HCT116 (cell line): ENCODE measurements around the gene SLC6A6. TPM values are rescaled to one million over a fixed set of nuclear protein-coding genes. Genes with fewer than 3 reads are reported as not detected.

ENCODE experiments used
- ATAC-seq: fragments of 200-7000 bp; cut with Tn5 transposase; 2 replicates; pipeline ENCODE4 v1.9.1; 2020; ENCODE audit warnings: mild to moderate bottlenecking, moderate library complexity
- BruUV-seq: library from RNA; stranded (reverse); fragments of 400-500 nt; replicated peaks from 2 replicates; lab custom pipeline; 2021; lab: Mats Ljungman, UMichigan
- CTCF ChIA-PET: fragments of 300-600 bp; sonication (Branson Sonifier 250); formaldehyde crosslinking; loops from one replicate; lab custom pipeline; 2021; ENCODE audit warnings: antibody characterized with exemption; lab: Charles Lee
- POLR2A ChIA-PET: fragments of 300-600, 350-600 bp; sonication (Branson Sonifier 250); formaldehyde crosslinking; loops from one replicate; lab custom pipeline; 2021; ENCODE audit warnings: antibody characterized with exemption; lab: Charles Lee
- RAD21 ChIA-PET, 2 experiments: fragments of 300-600 bp; sonication (Branson Sonifier 250); formaldehyde crosslinking; loops; one replicate each; lab custom pipeline; 2023; ENCODE audit warnings: low total read pairs in 2 of 2; ENCODE audit not compliant: uncharacterized antibody in 2 of 2, unreplicated experiment in 2 of 2, low non-redundant PET in 1 of 2; lab: Charles Lee
- DNase-seq: peaks from one replicate; pipeline ENCODE4 v3.0.0-alpha.2; 2010; ENCODE audit warnings: low read depth, low spot score
- H2AFZ ChIP-seq: fragments of 200-600 bp; shearing (Covaris generic), sonication (generic); 2 replicates; pipeline ENCODE4 v1.6.1; 2017; ENCODE audit warnings: low read depth, mixed run types, mixed read lengths, antibody characterized with exemption, low read length; ENCODE audit not compliant: poor library complexity, severe bottlenecking
- H3K27ac ChIP-seq: 2 replicates; pipeline ENCODE4 v1.5.1; 2012; ENCODE audit warnings: low read depth, low read length
- H3K27me3 ChIP-seq: fragments of 200-600 bp; sonication (generic); 2 replicates; pipeline ENCODE4 v1.6.1; 2016; ENCODE audit warnings: mixed run types, low read length, mixed read lengths; ENCODE audit not compliant: insufficient read depth
- H3K36me3 ChIP-seq, 2 experiments: fragments of 200-500 bp in 1 of 2; fragments of 200-600 bp in 1 of 2; sonication (Bioruptor generic) in 1 of 2; sonication (generic) in 1 of 2; 2 replicates each; pipeline versions ENCODE4 v1.5.1 to v1.6.1; 2014 to 2016; ENCODE audit warnings: low read length in 2 of 2, inconsistent platforms in 1 of 2, mixed read lengths in 1 of 2, mixed run types in 1 of 2; ENCODE audit not compliant: insufficient read depth in 2 of 2, control insufficient read depth in 1 of 2
- H3K4me1 ChIP-seq, 2 experiments: fragments of 200-600 bp in 1 of 2; sonication (generic) in 1 of 2; 2 replicates each; pipeline versions ENCODE4 v1.5.1 to v1.6.1; 2012 to 2017; ENCODE audit warnings: low read length in 2 of 2, inconsistent platforms in 1 of 2, mild to moderate bottlenecking in 1 of 2, mixed read lengths in 1 of 2, mixed run types in 1 of 2, moderate library complexity in 1 of 2; ENCODE audit not compliant: insufficient read depth in 2 of 2, control insufficient read depth in 1 of 2
- H3K4me2 ChIP-seq: fragments of 200-600 bp; sonication (generic); 2 replicates; pipeline ENCODE4 v1.6.1; 2017; ENCODE audit warnings: mixed run types, low read length, mixed read lengths
- H3K4me3 ChIP-seq, 2 experiments: fragments of 200-600 bp in 1 of 2; sonication (generic) in 1 of 2; replicated peaks in 1 of 2; 2 replicates each; pipeline ENCODE4 v1.5.1; 2011 to 2016; ENCODE audit warnings: low read length in 2 of 2, control low read depth in 1 of 2, low read depth in 1 of 2, mild to moderate bottlenecking in 1 of 2, mixed read lengths in 1 of 2, mixed run types in 1 of 2
- H3K79me2 ChIP-seq: fragments of 200-600 bp; sonication (generic); 2 replicates; pipeline ENCODE4 v1.6.1; 2017; ENCODE audit warnings: mild to moderate bottlenecking, mixed run types, low read length, moderate library complexity, mixed read lengths; ENCODE audit not compliant: insufficient read depth
- H3K9ac ChIP-seq: fragments of 200-600 bp; sonication (generic); 2 replicates; pipeline ENCODE4 v1.6.1; 2016; ENCODE audit warnings: low read length, mixed read lengths
- H3K9me2 ChIP-seq: fragments of 200-600 bp; sonication (generic), shearing (Covaris generic); 2 replicates; pipeline ENCODE4 v1.6.1; 2017; ENCODE audit warnings: mixed run types, mild to moderate bottlenecking, moderate library complexity; ENCODE audit not compliant: insufficient read depth
- H3K9me3 ChIP-seq, 2 experiments: fragments of 200-500 bp in 1 of 2; fragments of 200-600 bp in 1 of 2; sonication (Bioruptor generic) in 1 of 2; sonication (generic) in 1 of 2; 2 replicates each; pipeline ENCODE4 v1.6.1; 2014 to 2017; ENCODE audit warnings: low read length in 2 of 2, mixed read lengths in 2 of 2, inconsistent platforms in 1 of 2, low read depth in 1 of 2, mild to moderate bottlenecking in 1 of 2, mixed run types in 1 of 2, moderate library complexity in 1 of 2; ENCODE audit not compliant: control insufficient read depth in 1 of 2, insufficient read depth in 1 of 2
- H4K20me1 ChIP-seq: fragments of 200-600 bp; sonication (generic), shearing (Covaris generic); 2 replicates; pipeline ENCODE4 v1.6.1; 2017; ENCODE audit warnings: mixed run types, mild to moderate bottlenecking, moderate library complexity; ENCODE audit not compliant: insufficient read depth
- ATF3 ChIP-seq: IDR thresholded peaks from 2 replicates; pipeline ENCODE4 v1.6.1; 2012
- CBX3 ChIP-seq: IDR thresholded peaks from 2 replicates; pipeline ENCODE4 v1.6.1; 2012; ENCODE audit warnings: low read depth
- CEBPB ChIP-seq: IDR thresholded peaks from 2 replicates; pipeline ENCODE4 v1.6.1; 2012; ENCODE audit warnings: low read depth
- EGR1 ChIP-seq: IDR thresholded peaks from 2 replicates; pipeline ENCODE4 v1.6.1; 2012; ENCODE audit warnings: low read depth
- EZH2 ChIP-seq: fragments of 200-600 bp; sonication (generic); IDR thresholded peaks from 2 replicates; pipeline ENCODE4 v1.6.1; 2017; ENCODE audit warnings: antibody characterized with exemption, mixed run types
- EZH2phosphoT487 ChIP-seq: fragments of 200-600 bp; IDR thresholded peaks from 2 replicates; pipeline ENCODE4 v1.6.1; 2018; ENCODE audit warnings: antibody characterized with exemption, borderline replicate concordance
- FOSL1 ChIP-seq: IDR thresholded peaks from 2 replicates; pipeline ENCODE4 v1.6.1; 2012; ENCODE audit warnings: low read depth
- JUND ChIP-seq: IDR thresholded peaks from 2 replicates; pipeline ENCODE4 v1.6.1; 2012
- MAX ChIP-seq: IDR thresholded peaks from 2 replicates; pipeline ENCODE4 v1.6.1; 2012
- POLR2A ChIP-seq: IDR thresholded peaks from 2 replicates; pipeline ENCODE4 v1.7.0; 2011; ENCODE audit warnings: borderline replicate concordance; ENCODE audit not compliant: insufficient read depth, insufficient read length; ENCODE audit errors: extremely low read depth
- POLR2AphosphoS5 ChIP-seq: IDR thresholded peaks from 2 replicates; pipeline ENCODE4 v1.6.1; 2011; ENCODE audit warnings: mild to moderate bottlenecking, low read depth, low read length, moderate library complexity
- RAD21 ChIP-seq: IDR thresholded peaks from 2 replicates; pipeline ENCODE4 v1.6.1; 2012; ENCODE audit warnings: low read depth, mild to moderate bottlenecking
- REST ChIP-seq: IDR thresholded peaks from 2 replicates; pipeline ENCODE4 v1.6.1; 2012; ENCODE audit warnings: low read depth
- SP1 ChIP-seq: IDR thresholded peaks from 2 replicates; pipeline ENCODE4 v1.6.1; 2012; ENCODE audit warnings: low read depth
- SRF ChIP-seq: IDR thresholded peaks from 2 replicates; pipeline ENCODE4 v1.6.1; 2012; ENCODE audit warnings: low read depth
- TCF7L2 ChIP-seq: IDR thresholded peaks from 2 replicates; pipeline ENCODE4 v1.7.0; 2011; ENCODE audit warnings: borderline replicate concordance, inconsistent platforms; ENCODE audit not compliant: insufficient read depth, insufficient read length; ENCODE audit errors: extremely low read depth
- YY1 ChIP-seq: IDR thresholded peaks from 2 replicates; pipeline ENCODE4 v1.6.1; 2011; ENCODE audit warnings: low read length, low read depth, moderate library complexity, mild to moderate bottlenecking; ENCODE audit not compliant: insufficient replicate concordance; ENCODE audit errors: extremely low read depth
- ZBTB33 ChIP-seq: IDR thresholded peaks from 2 replicates; pipeline ENCODE4 v1.6.1; 2011; ENCODE audit warnings: mild to moderate bottlenecking, low read length, moderate library complexity; ENCODE audit not compliant: insufficient replicate concordance; ENCODE audit errors: extremely low read depth
- ZFX ChIP-seq: fragments of 450-650 bp; IDR thresholded peaks from 2 replicates; pipeline ENCODE4 v1.6.1; 2017
- intact Hi-C: fragments of 100-400 bp; cut with micrococcal nuclease; formaldehyde crosslinking; loops from 2 replicates; pipeline ENCODE4 v1.10.0; 2022
- total RNA-seq: library from RNA; stranded (reverse); gene quantifications from one replicate; pipeline ENCODE4 v1.2.1, GENCODE V29; 2021; ENCODE audit not compliant: unreplicated experiment

SLC6A6 gene
- total RNA-seq, 1 experiment from 2014 or later: 36.3 TPM

- Histone ChIP-seq H3K4me2 (no peak overlapping the region), H3K4me3 (no peak overlapping the region), H3K9me3 (no peaks in the 10 kb centered on the region), H3K9ac (no peak overlapping the region), H3K27ac (no peak overlapping the region), H3K9me2 (no peaks in the 10 kb centered on the region), H2AFZ (no peak overlapping the region), H3K36me3 (peaks cover 4 to 9% of the 10 kb centered on the region in 2 experiments; a peak in 2 of 4 replicates), H4K20me1 (no peaks in the 10 kb centered on the region), H3K79me2 (no peaks in the 10 kb centered on the region), H3K4me1 (peaks cover 16 to 24% of the 10 kb centered on the region in 2 experiments), H3K27me3 (no peaks in the 10 kb centered on the region)
- no TSS peak for BruUV-seq
- DNase-seq (no peak), ATAC-seq (no peak)
- POLR2A ChIA-PET: no interaction called here
- RAD21 ChIA-PET: no interaction called here
- CTCF ChIA-PET: interaction anchor here (0.8 to 2.9 kb wide), 3 partner anchors 207 to 265 kb away, joined by 5 to 30 read pairs (median 8); no protein-coding TSS in a partner anchor
- intact Hi-C loops: loop anchor here (1.0 kb wide), 3 partner anchors 207 to 572 kb away; no protein-coding TSS in a partner anchor
- no peak for TF ChIP-seq SRF
- TF ChIP-seq CEBPB: no peak
- no peak for TF ChIP-seq EGR1
- TF ChIP-seq ZBTB33: no peak
- no peak for TF ChIP-seq EZH2phosphoT487
- no peak for TF ChIP-seq FOSL1
- no peak for TF ChIP-seq JUND
- TF ChIP-seq TCF7L2: no peak
- no peak for TF ChIP-seq EZH2
- no peak for TF ChIP-seq CBX3
- TF ChIP-seq ZFX: no peak
- TF ChIP-seq POLR2A: no peak
- TF ChIP-seq YY1: no peak
- no peak for TF ChIP-seq SP1
- TF ChIP-seq POLR2AphosphoS5: no peak
- no peak for TF ChIP-seq RAD21
- no peak for TF ChIP-seq MAX
- TF ChIP-seq REST: no peak
- TF ChIP-seq ATF3: no peak
Observed at GRCh38 chr3:14468621-14468981, 66.2 kb downstream of the SLC6A6 start.
